ENCODE data around the gene ZNF536. TPM values are rescaled to one million over a fixed set of nuclear protein-coding genes. Genes with fewer than 3 reads are reported as not detected.

Gene ZNF536
- total and polyA plus RNA-seq, 2 of the 4 experiments (the other 2 are of a cell fraction): not detected

DNA sequence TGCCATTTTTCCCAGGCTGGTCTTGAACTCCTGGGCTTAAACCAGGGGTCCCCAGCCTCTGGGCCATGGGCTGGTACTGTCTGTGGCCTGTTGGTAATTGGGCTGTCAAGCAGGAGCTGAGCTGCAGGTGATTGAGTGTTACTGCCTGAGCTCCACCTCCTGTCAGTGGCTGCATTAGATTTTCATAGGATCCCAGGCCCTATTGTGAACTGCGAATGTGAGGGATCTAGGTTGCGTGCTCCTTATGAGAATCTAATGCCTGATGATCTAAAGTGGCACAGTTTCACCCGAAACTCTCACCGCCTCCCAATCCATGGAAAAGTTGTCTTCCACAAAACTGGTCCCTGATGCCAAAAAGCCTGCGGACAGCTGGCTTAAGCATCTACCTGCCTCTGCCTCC lies 16.6 kb upstream of the ZNF536 start:
- H3K4me3 ChIP-seq (ENCODE audit: insufficient read depth, low read depth, low read length): no peak overlapping the region
- H3K56ac ChIP-seq (ENCODE audit: extremely low read depth, insufficient read depth, low read length): no peak overlapping the region
- 70% methylated on average over 2 of the region's 5 CpGs; no CpG with 5 or more reads in 1 of the 2 experiments for WGBS, 2 experiments (ENCODE audit: extremely low coverage in 2 of 2, insufficient read length in 1 of 2)
- in situ Hi-C loops (cut with MboI; ENCODE audit: low sequenced_read_pairs): no loop called here
- H3K4me1 ChIP-seq (ENCODE audit: control insufficient read depth, insufficient read depth, low read length): no peaks in the 10 kb centered on the region
- H3K27ac ChIP-seq (ENCODE audit: insufficient read depth, low read length): no peak overlapping the region
- H3K4ac ChIP-seq (ENCODE audit: low read depth, low read length): no peak overlapping the region
- no peaks in the 10 kb centered on the region for H3K27me3 ChIP-seq (ENCODE audit: control insufficient read depth, insufficient read depth, low read length)
- no peak overlapping the region for H3K18ac ChIP-seq (ENCODE audit: low read depth, low read length)
- no peak for DNase-seq
- H3K23ac ChIP-seq (ENCODE audit: low read depth, low read length): no peak overlapping the region
- H2AK5ac ChIP-seq (ENCODE audit: low read depth, low read length): no peak overlapping the region
- no peaks in the 10 kb centered on the region for H3K79me1 ChIP-seq (ENCODE audit: low read depth in 1 of 2, low read length in 2 of 2)
- no TSS peak for BruUV-seq (replicated peaks)
- ChIA-PET POLR2A (ENCODE audit: unreplicated experiment) (no interaction called here), CTCF (no interaction called here)
- no peak overlapping the region for H2BK15ac ChIP-seq (ENCODE audit: low read depth, low read length)
- H2AFZ ChIP-seq (replicated peaks; ENCODE audit: low read length, poor library complexity): no peak overlapping the region
- no peak overlapping the region for H3K4me2 ChIP-seq (ENCODE audit: low read depth, low read length)
- H3K9me3 ChIP-seq (ENCODE audit: control insufficient read depth, insufficient read depth, low read length): peaks cover 25% of the 10 kb centered on the region; the same call in 1 of the 2 replicates
- H2AK9ac ChIP-seq (replicated peaks; ENCODE audit: low read depth, low read length, poor library complexity): no peak overlapping the region
- no peak overlapping the region for H2BK120ac ChIP-seq (ENCODE audit: low read depth, low read length)
- no peak overlapping the region for H2BK5ac ChIP-seq (ENCODE audit: low read depth, low read length, poor library complexity, severe bottlenecking)
- dilution Hi-C loops (cut with HindIII; ENCODE audit: low sequenced_read_pairs, unreplicated experiment): no loop called here
- H3K9ac ChIP-seq (ENCODE audit: low read depth, low read length): no peak overlapping the region
- H3K9me1 ChIP-seq (ENCODE audit: insufficient read depth, low read length): no peaks in the 10 kb centered on the region
- TF ChIP-seq CHD1 (IDR thresholded peaks at IDR 0.05; ENCODE audit: low read depth, low read length): no peak
- TF ChIP-seq POLR2A (IDR thresholded peaks at IDR 0.05; ENCODE audit: low read depth, low read length): no peak
- no peak for TF ChIP-seq MAZ (IDR thresholded peaks at IDR 0.05; ENCODE audit: borderline replicate concordance, low read depth, low read length)
- TF ChIP-seq, protein P1, sequence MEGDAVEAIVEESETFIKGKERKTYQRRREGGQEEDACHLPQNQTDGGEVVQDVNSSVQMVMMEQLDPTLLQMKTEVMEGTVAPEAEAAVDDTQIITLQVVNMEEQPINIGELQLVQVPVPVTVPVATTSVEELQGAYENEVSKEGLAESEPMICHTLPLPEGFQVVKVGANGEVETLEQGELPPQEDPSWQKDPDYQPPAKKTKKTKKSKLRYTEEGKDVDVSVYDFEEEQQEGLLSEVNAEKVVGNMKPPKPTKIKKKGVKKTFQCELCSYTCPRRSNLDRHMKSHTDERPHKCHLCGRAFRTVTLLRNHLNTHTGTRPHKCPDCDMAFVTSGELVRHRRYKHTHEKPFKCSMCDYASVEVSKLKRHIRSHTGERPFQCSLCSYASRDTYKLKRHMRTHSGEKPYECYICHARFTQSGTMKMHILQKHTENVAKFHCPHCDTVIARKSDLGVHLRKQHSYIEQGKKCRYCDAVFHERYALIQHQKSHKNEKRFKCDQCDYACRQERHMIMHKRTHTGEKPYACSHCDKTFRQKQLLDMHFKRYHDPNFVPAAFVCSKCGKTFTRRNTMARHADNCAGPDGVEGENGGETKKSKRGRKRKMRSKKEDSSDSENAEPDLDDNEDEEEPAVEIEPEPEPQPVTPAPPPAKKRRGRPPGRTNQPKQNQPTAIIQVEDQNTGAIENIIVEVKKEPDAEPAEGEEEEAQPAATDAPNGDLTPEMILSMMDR (conservative IDR thresholded peaks at IDR 0.05; ENCODE audit: low read depth, low read length): no peak
- TF ChIP-seq NFE2L2 (IDR thresholded peaks at IDR 0.05; ENCODE audit: low read depth, low read length): no peak
- TF ChIP-seq, protein P2, sequence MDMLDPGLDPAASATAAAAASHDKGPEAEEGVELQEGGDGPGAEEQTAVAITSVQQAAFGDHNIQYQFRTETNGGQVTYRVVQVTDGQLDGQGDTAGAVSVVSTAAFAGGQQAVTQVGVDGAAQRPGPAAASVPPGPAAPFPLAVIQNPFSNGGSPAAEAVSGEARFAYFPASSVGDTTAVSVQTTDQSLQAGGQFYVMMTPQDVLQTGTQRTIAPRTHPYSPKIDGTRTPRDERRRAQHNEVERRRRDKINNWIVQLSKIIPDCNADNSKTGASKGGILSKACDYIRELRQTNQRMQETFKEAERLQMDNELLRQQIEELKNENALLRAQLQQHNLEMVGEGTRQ (IDR thresholded peaks at IDR 0.05; ENCODE audit: low read depth, low read length): no peak
- TF ChIP-seq CEBPB (IDR thresholded peaks at IDR 0.05; ENCODE audit: low read depth, low read length): no peak
- no peak for ATAC-seq (ENCODE audit: low read depth)
- no peak overlapping the region for H4K8ac ChIP-seq (ENCODE audit: low read depth in 2 of 2, low read length in 2 of 2)
- H4K91ac ChIP-seq (ENCODE audit: insufficient read depth, low read depth, low read length): no peak overlapping the region
- no peak overlapping the region for H3K14ac ChIP-seq (replicated peaks; ENCODE audit: low read depth, low read length)
- no peak overlapping the region for H2BK20ac ChIP-seq (ENCODE audit: low read depth, low read length)
- H4K5ac ChIP-seq (ENCODE audit: low read depth, low read length): no peak overlapping the region
- no peaks in the 10 kb centered on the region for H3K36me3 ChIP-seq (ENCODE audit: control insufficient read depth, insufficient read depth, low read length)
- H4K20me1 ChIP-seq (ENCODE audit: insufficient read depth, low read length): no peaks in the 10 kb centered on the region
- intact Hi-C loops (cut with micrococcal nuclease): no loop called here

Data from IMR-90 (cell line).